VCaP (cell line): Measurements from ENCODE around the gene GMDS.

Experiments used
- H3K27ac ChIP-seq: fragments of 450-650 bp; 2 replicates; pipeline ENCODE4 v1.5.1; 2017
- CTCF ChIP-seq: fragments of 450-650 bp; conservative IDR thresholded peaks from 2 replicates; pipeline ENCODE4 v1.5.1; 2017; ENCODE audit warnings: mild to moderate bottlenecking, moderate library complexity

GMDS gene

DNA sequence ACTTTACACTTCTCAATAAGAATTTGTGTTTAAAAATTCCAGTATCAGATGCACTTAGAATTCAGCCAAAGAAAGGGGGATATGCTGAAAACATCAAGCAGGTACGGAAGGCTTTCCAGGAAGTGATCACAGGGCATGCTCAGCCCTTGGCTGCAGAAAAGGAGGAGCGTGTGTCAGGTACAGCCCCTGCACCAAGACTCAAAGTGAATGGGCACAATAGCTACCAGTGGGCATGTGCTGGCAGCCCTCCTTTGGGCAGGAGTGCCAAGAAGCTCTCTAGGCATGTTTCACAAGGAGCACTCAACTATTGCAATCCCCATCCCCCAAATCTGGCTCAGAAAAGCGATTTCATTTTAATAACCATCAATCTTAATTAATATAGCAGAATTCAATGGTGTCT, 298.8 kb downstream of the GMDS start:
- TF ChIP-seq CTCF = no peak
- no peak overlapping the region for H3K27ac ChIP-seq

DNA sequence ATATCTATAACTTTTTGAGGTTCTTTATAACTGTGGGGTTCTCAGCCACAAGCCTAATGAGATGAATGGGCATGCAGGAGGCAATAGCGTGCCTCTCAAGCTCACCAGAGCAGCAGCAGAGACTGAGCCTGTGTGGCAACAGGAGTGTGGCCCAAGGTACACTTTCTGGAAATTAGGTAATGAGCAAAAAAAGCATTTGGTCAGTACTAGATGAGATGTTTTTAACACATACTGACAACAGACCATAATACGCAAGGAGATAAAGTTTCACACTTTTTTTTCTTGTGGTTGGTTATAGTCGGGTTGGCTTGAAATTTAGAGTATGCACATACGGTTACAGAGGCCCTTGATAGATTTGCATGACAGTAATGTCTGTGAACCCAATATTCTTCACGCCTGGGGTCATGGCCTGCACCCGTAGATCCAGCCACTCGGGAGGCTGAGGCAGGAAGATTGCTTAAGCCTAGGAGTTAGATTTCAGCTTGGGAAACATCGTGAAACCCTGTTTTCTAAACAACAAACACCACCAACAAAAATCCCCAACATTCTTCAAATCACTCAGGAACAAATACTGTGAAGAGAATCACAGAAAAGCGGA, 300.1 kb downstream of the GMDS start:
- H3K27ac ChIP-seq = no peak overlapping the region
- TF ChIP-seq CTCF = no peak

DNA sequence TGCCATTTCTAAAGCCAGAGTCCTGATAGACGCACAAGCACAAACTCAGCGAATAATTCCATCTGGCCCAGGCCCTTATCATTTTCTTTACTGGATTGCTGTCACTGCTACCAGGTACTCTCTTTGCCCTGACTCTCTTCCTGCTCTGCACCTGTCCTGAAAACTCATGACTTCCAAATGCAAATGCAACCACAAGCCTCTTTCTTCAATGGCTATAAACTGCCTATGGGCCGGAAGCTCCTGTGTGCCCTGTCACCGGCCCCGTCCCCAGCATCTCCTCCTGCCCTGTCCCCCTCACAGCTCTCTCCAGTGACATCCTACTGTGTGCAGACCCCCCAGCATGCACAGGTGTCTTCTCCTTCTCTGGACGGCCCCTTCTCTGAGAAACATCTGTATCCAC, 302.6 kb downstream of the GMDS start:
- TF ChIP-seq CTCF = no peak
- H3K27ac ChIP-seq = no peak overlapping the region

GRCh38 chr6:1941534-1941933, 303.9 kb downstream of the GMDS start:
- no peak overlapping the region for H3K27ac ChIP-seq
- no peak for TF ChIP-seq CTCF

DNA sequence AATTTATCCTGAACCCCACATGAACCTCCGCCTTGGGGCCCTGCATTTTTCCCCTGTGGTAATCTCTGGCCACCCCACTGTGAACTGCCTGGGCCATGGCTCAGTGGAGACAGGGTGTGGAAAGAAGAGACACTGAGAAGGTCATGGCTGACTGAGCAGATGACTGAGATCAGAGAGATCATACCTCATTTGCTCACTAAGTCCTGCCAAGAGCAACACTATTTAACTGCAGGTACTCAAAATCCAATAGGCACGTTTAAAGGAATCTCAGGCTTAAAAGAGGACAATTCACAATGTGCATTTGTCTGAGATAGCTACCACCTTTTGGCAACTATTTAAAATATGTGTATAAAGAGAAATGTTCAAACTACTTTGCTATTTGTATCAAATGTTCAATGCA, 305.0 kb downstream of the GMDS start:
- no peak for TF ChIP-seq CTCF
- H3K27ac ChIP-seq = no peak overlapping the region

DNA sequence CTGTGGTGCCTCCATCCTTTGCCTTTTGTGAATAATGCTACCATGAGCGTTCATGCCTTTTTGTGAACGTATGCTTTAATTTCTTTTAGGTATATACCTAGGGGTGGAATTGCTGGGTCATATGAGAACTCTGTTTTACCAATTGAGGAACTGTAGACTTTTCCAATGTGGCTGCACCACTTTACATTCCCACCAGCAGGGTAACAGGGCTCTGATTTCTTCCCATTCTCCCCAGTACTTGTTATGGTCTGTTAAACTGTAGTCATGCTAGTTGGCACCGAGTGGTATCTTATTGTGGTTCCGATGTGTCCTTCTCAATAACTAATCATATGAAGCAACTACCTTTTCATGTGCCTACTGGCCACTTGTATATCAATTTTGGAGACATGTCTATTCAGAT, 312.1 kb downstream of the GMDS start:
- no peak overlapping the region for H3K27ac ChIP-seq
- TF ChIP-seq CTCF = no peak

- TF ChIP-seq CTCF = no peak
- no peak overlapping the region for H3K27ac ChIP-seq
These were observed 313.6 kb downstream of the GMDS start for GRCh38 chr6:1931817-1932216.
